HepG2 (cell line): ENCODE results near the gene DDRGK1. TPM values are rescaled to one million over a fixed set of nuclear protein-coding genes. Genes with fewer than 3 reads are reported as not detected.

ENCODE experiments used
- ARHGAP35 ChIP-seq: sonication (generic); formaldehyde crosslinking; IDR thresholded peaks from 2 replicates; pipeline ENCODE4 v1.9.0; 2022; ENCODE audit warnings: mild to moderate bottlenecking, inconsistent platforms, moderate library complexity, missing genetic modification reagents, borderline replicate concordance
- ATF3 ChIP-seq: sonication (generic); formaldehyde crosslinking; IDR thresholded peaks from 2 replicates; pipeline ENCODE4 v1.4.0; 2020; ENCODE audit warnings: missing genetic modification reagents
- ATRX ChIP-seq: sonication (generic); formaldehyde crosslinking; IDR thresholded peaks from 2 replicates; pipeline ENCODE4 v1.4.0; 2020; ENCODE audit warnings: missing genetic modification reagents, borderline replicate concordance
- DRAP1 ChIP-seq: IDR thresholded peaks from 2 replicates; pipeline ENCODE4 v1.6.1; 2016; ENCODE audit warnings: missing genetic modification reagents, missing compliant biosample characterization
- NR0B2 ChIP-seq: sonication (generic); formaldehyde crosslinking; IDR thresholded peaks from 2 replicates; pipeline ENCODE4 v1.4.0; 2020; ENCODE audit warnings: mild to moderate bottlenecking, missing genetic modification reagents
- SAP130 ChIP-seq: IDR thresholded peaks from 2 replicates; pipeline ENCODE4 v1.6.1; 2016; ENCODE audit warnings: low read depth
- SIN3B ChIP-seq: fragments of 150-350 bp; IDR thresholded peaks from 2 replicates; pipeline ENCODE4 v1.6.1; 2014; ENCODE audit warnings: low read length
- ZBTB21 ChIP-seq: sonication (generic); formaldehyde crosslinking; IDR thresholded peaks from 2 replicates; pipeline ENCODE4 v1.4.0; 2020; ENCODE audit warnings: missing genetic modification reagents
- ZNF20 ChIP-seq: sonication (generic); formaldehyde crosslinking; IDR thresholded peaks from 2 replicates; pipeline ENCODE4 v1.4.0; 2020; ENCODE audit warnings: mild to moderate bottlenecking, moderate library complexity, missing genetic modification reagents
- ZNF224 ChIP-seq: sonication (generic); formaldehyde crosslinking; IDR thresholded peaks from 2 replicates; pipeline ENCODE4 v1.5.0; 2020; ENCODE audit warnings: mild to moderate bottlenecking, missing genetic modification reagents
- ZNF281 ChIP-seq: sonication (generic); formaldehyde crosslinking; IDR thresholded peaks from 2 replicates; pipeline ENCODE4 v1.4.0; 2020; ENCODE audit warnings: missing genetic modification reagents, borderline replicate concordance
- ZNF503 ChIP-seq: sonication (generic); formaldehyde crosslinking; IDR thresholded peaks from 2 replicates; pipeline ENCODE4 v1.4.0; 2020; ENCODE audit warnings: missing genetic modification reagents
- ZNF639 ChIP-seq: conservative IDR thresholded peaks from 2 replicates; pipeline ENCODE4 v1.6.1; 2018; ENCODE audit warnings: missing genetic modification reagents
- ZNF652 ChIP-seq: IDR thresholded peaks from 2 replicates; pipeline ENCODE4 v1.6.1; 2016; ENCODE audit warnings: low read depth, borderline replicate concordance
- ZNF770 ChIP-seq: sonication (generic); formaldehyde crosslinking; IDR thresholded peaks from 2 replicates; pipeline ENCODE4 v1.5.0; 2020; ENCODE audit warnings: mild to moderate bottlenecking, missing genetic modification reagents
- polyA plus RNA-seq, 8 experiments: library from polyadenylated mRNA; depleted of rRNA in 3 of 8; stranded (reverse) in 7 of 8; unstranded in 1 of 8; fragments of >200 nt; fragmentation: Illumina TruSeq in 4 of 8; extraction: Trizol in 4 of 8; gene quantifications; 2 replicates each; pipeline versions ENCODE4 v1.2.1 to v1.2.3, GENCODE V29; 2011 to 2016; ENCODE audit warnings: low read depth in 4 of 8, missing spikeins in 1 of 8, mixed read lengths in 1 of 8; ENCODE audit not compliant: insufficient read depth in 1 of 8
- total RNA-seq, 5 experiments: library from RNA; depleted of rRNA; stranded (reverse); fragments of >200 nt; fragmentation: Illumina TruSeq; extraction: Trizol; gene quantifications; 2 replicates each; pipeline ENCODE4 v1.2.3, GENCODE V29; 2016; ENCODE audit warnings: low read depth in 1 of 5

The DDRGK1 gene
- total and polyA plus RNA-seq, 2 of the 13 experiments (the other 11 are each of a cell fraction or from before 2014, with no cell fraction given), result 96.7 to 149 TPM

- TF ChIP-seq ZNF770 (CRISPR knock-in tag) (peak; percentile 37; the same call in 1 of the 2 replicates), ZBTB21 (CRISPR knock-in tag) (no peak), ATF3 (CRISPR knock-in tag) (no peak), ZNF639 (no peak; the same call in 1 of the 2 replicates), SIN3B (peak; percentile 27; the same call in 1 of the 2 replicates), ARHGAP35 (CRISPR knock-in tag) (no peak), ZNF20 (CRISPR knock-in tag) (no peak), SAP130 (CRISPR knock-in tag) (peak; percentile 39), ZNF503 (no peak), NR0B2 (CRISPR knock-in tag) (no peak), ZNF281 (peak; percentile 92), ZNF652 (CRISPR knock-in tag) (peak; percentile 85), ATRX (no peak), ZNF224 (no peak; the same call in 1 of the 2 replicates), DRAP1 (CRISPR knock-in tag) (no peak)
These were observed 42.3 kb downstream of the DDRGK1 start (continued) for GRCh38 chr20:3162080-3162611.
